ENCODE results near the gene SARS1.

DNA sequence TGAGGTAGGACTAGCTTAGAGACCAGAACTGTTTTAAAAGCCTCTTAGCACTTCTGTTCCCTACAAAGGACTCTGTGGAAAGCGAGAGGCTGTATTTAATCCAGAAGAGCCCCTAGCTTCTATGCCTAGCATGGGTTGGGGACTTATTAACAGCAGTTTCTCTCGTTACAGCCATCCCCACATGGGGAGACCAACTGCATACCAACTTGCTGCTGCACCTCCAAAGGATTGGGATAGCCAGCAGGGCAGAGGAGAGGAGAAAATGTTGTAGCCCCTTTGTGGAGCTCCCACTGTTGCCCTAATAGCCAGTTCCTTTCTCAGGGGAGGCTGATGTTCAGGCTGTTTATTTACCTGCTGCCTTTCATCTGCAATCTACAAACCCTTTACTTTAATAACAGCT, 24.7 kb downstream of the SARS1 start:
- TF ChIP-seq CTCF (conservative IDR thresholded peaks at IDR 0.05 in 1 of 2, IDR thresholded peaks at IDR 0.05 in 1 of 2; ENCODE audit: low read depth in 1 of 2, low read length in 2 of 2) (no peak), EZH2 (IDR thresholded peaks at IDR 0.05; ENCODE audit: low read length, missing control alignments) (no peak)
